Measurements from ENCODE around the gene HNRNPA3.
"Not testable (repeated sequence)": the region's sequence is repeated elsewhere in the genome, so short reads cannot be mapped to it uniquely, and the experiment has no call there.

The HNRNPA3 gene

DNA sequence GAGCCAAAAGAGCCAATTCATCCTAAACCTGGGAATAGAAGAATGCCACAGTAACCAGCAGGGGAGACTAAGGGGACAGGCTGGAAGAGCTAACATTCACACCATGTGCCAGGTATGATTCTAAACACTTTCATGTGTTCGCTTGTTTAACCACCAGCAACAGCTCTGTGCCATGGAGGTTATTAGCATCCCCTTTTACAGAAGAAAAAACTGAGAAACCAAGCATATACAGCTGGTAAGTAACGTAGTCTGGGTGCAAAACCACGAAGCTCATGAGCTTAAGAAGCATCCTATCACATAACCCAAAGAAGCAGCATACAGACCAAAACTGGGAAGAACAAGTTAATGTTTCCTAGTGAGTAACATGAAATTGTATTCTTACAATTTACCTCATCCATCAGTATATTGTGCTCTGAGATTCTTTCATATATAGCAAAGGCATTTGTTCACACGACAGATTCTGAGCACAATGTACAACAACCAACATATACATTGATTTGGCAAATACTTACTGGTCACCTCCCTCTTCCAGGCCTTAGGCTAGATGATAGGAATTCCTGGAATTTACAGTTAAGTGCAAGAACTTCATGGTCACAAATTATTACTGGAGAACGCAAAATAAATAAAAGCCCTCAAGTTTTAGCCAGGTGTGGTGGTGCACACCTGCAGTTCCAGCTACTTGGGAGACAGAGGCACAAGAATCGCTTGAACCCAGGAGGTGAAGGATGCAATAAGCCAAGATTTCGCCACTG, 36.5 kb upstream of the HNRNPA3 start:
- no peaks in the 10 kb centered on the region for H4K20me1 ChIP-seq (ENCODE audit: control insufficient read depth, insufficient read depth, low read depth, low read length)
- H3K4me1 ChIP-seq (ENCODE audit: control insufficient read depth, low read length), result no peaks in the 10 kb centered on the region
- peaks cover 16% of the 10 kb centered on the region for H3K27me3 ChIP-seq (ENCODE audit: control insufficient read depth, low read length)
- no peaks in the 10 kb centered on the region for H3K79me2 ChIP-seq (ENCODE audit: control insufficient read depth, low read length)
- no peak overlapping the region for H3K27ac ChIP-seq (ENCODE audit: low read depth, low read length)
- no peak overlapping the region for H3K4me2 ChIP-seq (ENCODE audit: low read length)
- no peaks in the 10 kb centered on the region for H3K9me3 ChIP-seq (ENCODE audit: control insufficient read depth, insufficient read depth, low read length)
- no peaks in the 10 kb centered on the region for H3F3A ChIP-seq (ENCODE audit: control insufficient read depth, insufficient read depth)
- no peaks in the 10 kb centered on the region for H3K36me3 ChIP-seq (ENCODE audit: control insufficient read depth, low read length)
- TF ChIP-seq EZH2phosphoT487 (IDR thresholded peaks at IDR 0.05; ENCODE audit: borderline replicate concordance, low read length), result no peak
- TF ChIP-seq, protein P1, sequence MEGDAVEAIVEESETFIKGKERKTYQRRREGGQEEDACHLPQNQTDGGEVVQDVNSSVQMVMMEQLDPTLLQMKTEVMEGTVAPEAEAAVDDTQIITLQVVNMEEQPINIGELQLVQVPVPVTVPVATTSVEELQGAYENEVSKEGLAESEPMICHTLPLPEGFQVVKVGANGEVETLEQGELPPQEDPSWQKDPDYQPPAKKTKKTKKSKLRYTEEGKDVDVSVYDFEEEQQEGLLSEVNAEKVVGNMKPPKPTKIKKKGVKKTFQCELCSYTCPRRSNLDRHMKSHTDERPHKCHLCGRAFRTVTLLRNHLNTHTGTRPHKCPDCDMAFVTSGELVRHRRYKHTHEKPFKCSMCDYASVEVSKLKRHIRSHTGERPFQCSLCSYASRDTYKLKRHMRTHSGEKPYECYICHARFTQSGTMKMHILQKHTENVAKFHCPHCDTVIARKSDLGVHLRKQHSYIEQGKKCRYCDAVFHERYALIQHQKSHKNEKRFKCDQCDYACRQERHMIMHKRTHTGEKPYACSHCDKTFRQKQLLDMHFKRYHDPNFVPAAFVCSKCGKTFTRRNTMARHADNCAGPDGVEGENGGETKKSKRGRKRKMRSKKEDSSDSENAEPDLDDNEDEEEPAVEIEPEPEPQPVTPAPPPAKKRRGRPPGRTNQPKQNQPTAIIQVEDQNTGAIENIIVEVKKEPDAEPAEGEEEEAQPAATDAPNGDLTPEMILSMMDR (IDR thresholded peaks at IDR 0.05; ENCODE audit: low read depth, low read length, poor library complexity, severe bottlenecking), result no peak
- no peaks in the 10 kb centered on the region for H3K9me2 ChIP-seq (replicated peaks; ENCODE audit: control insufficient read depth, low read length)
- H3K4me3 ChIP-seq (ENCODE audit: low read length), result no peak overlapping the region

DNA sequence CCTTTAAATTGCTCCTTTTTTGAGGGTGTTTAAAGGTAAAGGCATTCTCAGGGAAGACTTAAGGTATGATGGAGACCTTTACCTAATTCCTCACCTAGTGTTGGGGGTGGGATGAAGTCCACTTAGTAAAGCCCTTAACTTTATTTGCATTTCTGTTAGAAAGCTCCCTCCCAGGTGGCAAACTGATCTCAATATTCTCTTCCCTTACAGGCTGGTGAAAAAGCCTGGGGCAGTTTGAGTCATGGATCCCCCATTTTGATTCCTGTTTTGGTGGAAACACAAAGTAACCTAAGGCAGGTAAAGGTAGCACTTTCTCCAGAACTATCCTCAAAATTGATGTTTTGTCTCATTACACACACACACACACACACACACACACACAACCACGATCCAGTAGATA, 33.8 kb upstream of the HNRNPA3 start:
- H3K9me2 ChIP-seq (replicated peaks; ENCODE audit: control insufficient read depth, low read length), result no peaks in the 10 kb centered on the region
- no peak overlapping the region for H3K4me2 ChIP-seq (ENCODE audit: low read length)
- H3K27me3 ChIP-seq (ENCODE audit: control insufficient read depth, low read length), result peaks cover 14% of the 10 kb centered on the region

DNA sequence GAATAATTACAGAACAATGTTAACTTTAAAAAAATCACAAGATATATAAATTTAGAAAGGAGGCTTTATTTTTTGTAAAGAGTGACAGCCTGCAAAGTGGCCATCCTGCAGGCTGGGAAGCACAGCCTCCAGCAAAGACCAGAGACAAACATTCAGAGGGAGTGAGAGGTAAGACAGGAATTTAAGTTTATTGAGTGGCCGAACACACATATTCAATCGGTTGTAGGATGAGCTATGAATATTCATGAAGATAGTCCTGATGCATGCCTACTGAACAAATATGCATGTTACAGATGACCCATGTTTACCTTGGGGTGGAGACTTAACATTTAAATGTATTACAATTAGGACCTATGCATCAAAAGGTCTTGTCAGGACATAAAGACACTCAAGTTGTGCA, 33.4 kb upstream of the HNRNPA3 start:
- Histone ChIP-seq H4K20me1 (ENCODE audit: control insufficient read depth, insufficient read depth, low read depth, low read length) (no peaks in the 10 kb centered on the region), H3K4me3 (ENCODE audit: low read length) (no peak overlapping the region), H3K79me2 (ENCODE audit: control insufficient read depth, low read length) (no peaks in the 10 kb centered on the region), H3K4me2 (ENCODE audit: low read length) (no peak overlapping the region), H3K27me3 (ENCODE audit: control insufficient read depth, low read length) (peaks cover 13% of the 10 kb centered on the region), H3K27ac (ENCODE audit: low read depth, low read length) (no peak overlapping the region), H3K4me1 (ENCODE audit: control insufficient read depth, low read length) (no peaks in the 10 kb centered on the region), H3K9me2 (replicated peaks; ENCODE audit: control insufficient read depth, low read length) (no peaks in the 10 kb centered on the region), H3K36me3 (ENCODE audit: control insufficient read depth, low read length) (no peaks in the 10 kb centered on the region), H3F3A (ENCODE audit: control insufficient read depth, insufficient read depth) (no peaks in the 10 kb centered on the region), H3K9me3 (ENCODE audit: control insufficient read depth, insufficient read depth, low read length) (no peaks in the 10 kb centered on the region)
- TF ChIP-seq, protein P1 (IDR thresholded peaks at IDR 0.05; ENCODE audit: low read depth, low read length, poor library complexity, severe bottlenecking), result no peak
- no peak for TF ChIP-seq EZH2phosphoT487 (IDR thresholded peaks at IDR 0.05; ENCODE audit: borderline replicate concordance, low read length)

More for the DNA sequence above, 33.8 kb upstream of the HNRNPA3 start:
- no peaks in the 10 kb centered on the region for H3K9me3 ChIP-seq (ENCODE audit: control insufficient read depth, insufficient read depth, low read length)
- no peak overlapping the region for H3K4me3 ChIP-seq (ENCODE audit: low read length)
- H3K36me3 ChIP-seq (ENCODE audit: control insufficient read depth, low read length), result no peaks in the 10 kb centered on the region
- no peaks in the 10 kb centered on the region for H3K4me1 ChIP-seq (ENCODE audit: control insufficient read depth, low read length)
- no peaks in the 10 kb centered on the region for H3F3A ChIP-seq (ENCODE audit: control insufficient read depth, insufficient read depth)
- H4K20me1 ChIP-seq (ENCODE audit: control insufficient read depth, insufficient read depth, low read depth, low read length), result no peaks in the 10 kb centered on the region
- TF ChIP-seq, protein P1 (IDR thresholded peaks at IDR 0.05; ENCODE audit: low read depth, low read length, poor library complexity, severe bottlenecking), result no peak
- TF ChIP-seq EZH2phosphoT487 (IDR thresholded peaks at IDR 0.05; ENCODE audit: borderline replicate concordance, low read length), result no peak
- H3K79me2 ChIP-seq (ENCODE audit: control insufficient read depth, low read length), result no peaks in the 10 kb centered on the region
- H3K27ac ChIP-seq (ENCODE audit: low read depth, low read length), result no peak overlapping the region

DNA sequence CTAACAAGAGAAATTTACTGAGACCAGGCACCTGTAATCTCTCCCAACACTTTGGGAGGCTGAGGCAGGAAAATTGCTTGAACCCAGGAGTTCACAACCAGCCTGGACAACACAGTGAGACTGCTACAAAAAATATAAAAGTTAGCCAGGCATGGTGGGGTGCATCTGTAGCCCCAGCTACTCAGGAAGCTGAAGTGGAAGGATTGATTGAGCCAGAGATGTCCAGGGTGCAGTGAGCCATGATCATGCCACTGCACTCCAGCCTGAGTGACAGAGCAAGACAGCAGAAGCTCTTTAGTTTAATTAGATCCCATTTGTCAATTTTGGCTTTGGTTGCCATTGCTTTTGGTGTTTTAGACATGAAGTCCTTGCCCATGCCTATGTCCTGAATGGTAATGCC, 32.9 kb upstream of the HNRNPA3 start:
- not testable (repeated sequence) for H4K20me1 ChIP-seq (ENCODE audit: control insufficient read depth, insufficient read depth, low read depth, low read length); H3K79me2 ChIP-seq (ENCODE audit: control insufficient read depth, low read length); H3F3A ChIP-seq (ENCODE audit: control insufficient read depth, insufficient read depth); H3K4me1 ChIP-seq (ENCODE audit: control insufficient read depth, low read length); H3K9me3 ChIP-seq (ENCODE audit: control insufficient read depth, insufficient read depth, low read length); H3K27ac ChIP-seq (ENCODE audit: low read depth, low read length); H3K4me3 ChIP-seq (ENCODE audit: low read length); H3K4me2 ChIP-seq (ENCODE audit: low read length); H3K36me3 ChIP-seq (ENCODE audit: control insufficient read depth, low read length); H3K9me2 ChIP-seq (replicated peaks; ENCODE audit: control insufficient read depth, low read length)
- H3K27me3 ChIP-seq (ENCODE audit: control insufficient read depth, low read length), result peaks cover 10% of the 10 kb centered on the region; the same call in 1 of the 2 replicates
